IMR-90 (cell line): Measurements from ENCODE around the gene ZNF579.

Source experiments
- CEBPB ChIP-seq: IDR thresholded peaks from 2 replicates; pipeline ENCODE4 v1.6.1; 2012; ENCODE audit warnings: low read depth, low read length, improper control_type of control experiment
- CTCF ChIP-seq: conservative IDR thresholded peaks from 2 replicates; pipeline ENCODE4 v1.5.1; 2012; ENCODE audit warnings: mild to moderate bottlenecking, low read depth, low read length, improper control_type of control experiment
- MAFK ChIP-seq: IDR thresholded peaks from 2 replicates; pipeline ENCODE4 v1.6.1; 2012; ENCODE audit warnings: low read depth, low read length, improper control_type of control experiment
- MAZ ChIP-seq: IDR thresholded peaks from 2 replicates; pipeline ENCODE4 v1.6.1; 2012; ENCODE audit warnings: low read depth, mild to moderate bottlenecking, low read length, improper control_type of control experiment, moderate library complexity, borderline replicate concordance
- MXI1 ChIP-seq: IDR thresholded peaks from 2 replicates; pipeline ENCODE4 v1.6.1; 2012; ENCODE audit warnings: low read depth, mild to moderate bottlenecking, low read length, moderate library complexity, borderline replicate concordance
- POLR2A ChIP-seq: IDR thresholded peaks from 2 replicates; pipeline ENCODE4 v1.6.1; 2012; ENCODE audit warnings: mild to moderate bottlenecking, low read depth, low read length
- RAD21 ChIP-seq: IDR thresholded peaks from 2 replicates; pipeline ENCODE4 v1.6.1; 2012; ENCODE audit warnings: low read length, improper control_type of control experiment
- RCOR1 ChIP-seq: IDR thresholded peaks from 2 replicates; pipeline ENCODE4 v1.6.1; 2012; ENCODE audit warnings: mild to moderate bottlenecking, low read length, improper control_type of control experiment; ENCODE audit not compliant: insufficient replicate concordance
- RFX5 ChIP-seq: IDR thresholded peaks from 2 replicates; pipeline ENCODE4 v1.8.0; 2012; ENCODE audit warnings: low read depth, mild to moderate bottlenecking, low read length, moderate library complexity
- SMC3 ChIP-seq: fragments of 150-350 bp; IDR thresholded peaks from 2 replicates; pipeline ENCODE4 v1.6.1; 2016; ENCODE audit warnings: low read depth, mild to moderate bottlenecking, antibody characterized with exemption, low read length, moderate library complexity
- USF2 ChIP-seq: fragments of 150-350 bp; IDR thresholded peaks from 2 replicates; pipeline ENCODE4 v1.6.1; 2017; ENCODE audit warnings: mild to moderate bottlenecking, antibody characterized with exemption, low read length, low read depth

- no peak for TF ChIP-seq CTCF
- TF ChIP-seq USF2, result no peak
- TF ChIP-seq RFX5, result no peak
- TF ChIP-seq MAZ, result no peak
- TF ChIP-seq CEBPB, result no peak
- TF ChIP-seq RAD21, result no peak
- no peak; the same call in 1 of the 2 replicates for TF ChIP-seq POLR2A
- no peak for TF ChIP-seq MXI1
- no peak for TF ChIP-seq RCOR1
- no peak for TF ChIP-seq MAFK
- TF ChIP-seq SMC3, result no peak
Observed at GRCh38 chr19:55549500-55550320, 30.9 kb downstream of the ZNF579 start.
